H1 (cell line): ENCODE data around the gene DCAF16. TPM values are rescaled to one million over a fixed set of nuclear protein-coding genes. Genes with fewer than 3 reads are reported as not detected.

Experiments
- ATF2 ChIP-seq: IDR thresholded peaks from 2 replicates; pipeline ENCODE4 v1.6.1; 2012; ENCODE audit warnings: low read length, inconsistent platforms
- polyA plus RNA-seq, 7 experiments: library from polyadenylated mRNA; depleted of rRNA in 3 of 7; stranded (reverse) in 5 of 7; unstranded in 2 of 7; fragments of >200 nt in 5 of 7; fragments of 200-250 nt in 2 of 7; gene quantifications; 1 replicate in 5 of 7; 2 replicates in 1 of 7; 4 replicates in 1 of 7; pipeline versions ENCODE4 v1.2.1 to v1.2.3, GENCODE V29; 2011 to 2013; ENCODE audit warnings: missing spikeins in 2 of 7, mixed read lengths in 2 of 7
- total RNA-seq: library from RNA; stranded (reverse); fragmentation: NEBNext Ultra II Directional; extraction: Animal tissue kit (Norgen Biotek cat#: 25700); gene quantifications from 2 replicates; pipeline ENCODE4 v1.2.1, GENCODE V29; 2021

The DCAF16 gene
- total and polyA plus RNA-seq, 2 of the 8 experiments (the other 6 are each of a cell fraction or from before 2014, with no cell fraction given): 26.5 to 55.7 TPM

GRCh38 chr4:17763931-17764330 is 46.6 kb downstream of the DCAF16 start (continued):
- no peak for TF ChIP-seq ATF2
